ENCODE results near the gene RIMS1.

GRCh38 chr6:71933881-71934280 lies 47.5 kb downstream of the RIMS1 start:
- TF ChIP-seq ZNF121 (CRISPR knock-in tag; conservative IDR thresholded peaks at IDR 0.05) (no peak), NRF1 (conservative IDR thresholded peaks at IDR 0.05 in 1 of 2, IDR thresholded peaks at IDR 0.05 in 1 of 2) (no peak), JUNB (CRISPR knock-in tag; conservative IDR thresholded peaks at IDR 0.05) (no peak), YY1 (IDR thresholded peaks at IDR 0.05; ENCODE audit: borderline replicate concordance in 1 of 3, control insufficient read depth in 1 of 3, extremely low read depth in 1 of 3, insufficient read depth in 3 of 3, insufficient read length in 1 of 3, insufficient replicate concordance in 2 of 3, low read depth in 1 of 3, low read length in 2 of 3) (no peak)
